PC-9 (cell line): Measurements from ENCODE around the gene FCER2. TPM values are rescaled to one million over a fixed set of nuclear protein-coding genes. Genes with fewer than 3 reads are reported as not detected.

Experiments used
- BruUV-seq: library from RNA; stranded (reverse); fragments of 400-500 nt; replicated peaks from 2 replicates; lab custom pipeline; 2021; lab: Mats Ljungman, UMichigan
- CTCF ChIA-PET: fragments of 300-600 bp; sonication (Branson Sonifier 250); formaldehyde crosslinking; loops from one replicate; lab custom pipeline; 2022; ENCODE audit warnings: antibody characterized with exemption; lab: Charles Lee
- POLR2A ChIA-PET: fragments of 300-600 bp; sonication (Branson Sonifier 250); formaldehyde crosslinking; loops from one replicate; lab custom pipeline; 2022; ENCODE audit warnings: antibody characterized with exemption; ENCODE audit not compliant: unreplicated experiment; lab: Charles Lee
- DNase-seq, 2 experiments: peaks; one replicate each; pipeline versions ENCODE4 v3.0.0 to v3.0.0-alpha.2; 2015 to 2022; ENCODE audit warnings: mixed read lengths in 1 of 2
- H2AFZ ChIP-seq: fragments of 200-600 bp; sonication (generic); 2 replicates; pipeline ENCODE4 v1.8.1; 2017; ENCODE audit warnings: antibody characterized with exemption
- H3F3A ChIP-seq: fragments of 200-600 bp; sonication (generic); 2 replicates; pipeline ENCODE4 v1.8.1; 2017; ENCODE audit warnings: antibody characterized with exemption, mild to moderate bottlenecking, low read depth; ENCODE audit not compliant: insufficient read depth
- H3K27ac ChIP-seq: fragments of 200-600 bp; sonication (generic); 2 replicates; pipeline ENCODE4 v1.6.1; 2016; ENCODE audit warnings: mixed run types
- H3K27me3 ChIP-seq: fragments of 200-600 bp; sonication (generic); 2 replicates; pipeline ENCODE4 v1.6.1; 2016; ENCODE audit warnings: low read depth, mixed run types; ENCODE audit not compliant: insufficient read depth
- H3K36me3 ChIP-seq: fragments of 200-600 bp; sonication (generic); 2 replicates; pipeline ENCODE4 v1.6.1; 2016; ENCODE audit warnings: low read depth, mixed run types
- H3K4me1 ChIP-seq: fragments of 200-600 bp; sonication (generic); replicated peaks from 2 replicates; pipeline ENCODE4 v1.6.1; 2016; ENCODE audit warnings: mixed run types; ENCODE audit not compliant: insufficient read depth
- H3K4me2 ChIP-seq: fragments of 200-600 bp; sonication (generic); 2 replicates; pipeline ENCODE4 v1.6.1; 2017; ENCODE audit warnings: mixed run types
- H3K4me3 ChIP-seq: fragments of 200-600 bp; sonication (generic); 2 replicates; pipeline ENCODE4 v1.6.1; 2016; ENCODE audit warnings: mixed run types
- H3K79me2 ChIP-seq: fragments of 200-600 bp; sonication (generic); 2 replicates; pipeline ENCODE4 v1.6.1; 2017; ENCODE audit warnings: low read depth, mixed run types
- H3K9me2 ChIP-seq: fragments of 200-600 bp; sonication (generic); 2 replicates; pipeline ENCODE4 v1.8.1; 2017; ENCODE audit warnings: mild to moderate bottlenecking; ENCODE audit not compliant: insufficient read depth
- H3K9me3 ChIP-seq: fragments of 200-600 bp; sonication (generic); 2 replicates; pipeline ENCODE4 v1.8.1; 2016; ENCODE audit warnings: low read depth; ENCODE audit not compliant: insufficient read depth
- H4K20me1 ChIP-seq: fragments of 200-600 bp; sonication (generic); 2 replicates; pipeline ENCODE4 v1.8.1; 2017; ENCODE audit not compliant: insufficient read depth
- CTCF ChIP-seq: fragments of 200-600 bp; sonication (generic); conservative IDR thresholded peaks from 2 replicates; pipeline ENCODE4 v1.6.1; 2017; ENCODE audit warnings: mixed run types, antibody characterized with exemption, mild to moderate bottlenecking, moderate library complexity
- EZH2 ChIP-seq: fragments of 200-600 bp; sonication (generic); IDR thresholded peaks from 2 replicates; pipeline ENCODE4 v1.8.0; 2017; ENCODE audit warnings: antibody characterized with exemption, low read depth
- intact Hi-C: fragments of 100-400 bp; cut with micrococcal nuclease; formaldehyde crosslinking; loops from one replicate; pipeline ENCODE4 v1.10.0; 2022; ENCODE audit not compliant: unreplicated experiment
- total RNA-seq: library from RNA; stranded (reverse); gene quantifications from 2 replicates; pipeline ENCODE4 v1.2.3, GENCODE V29; 2021

Gene FCER2
- total RNA-seq, 1 experiment from 2014 or later, result not detected

- Histone ChIP-seq H3F3A (no peaks in the 10 kb centered on the region), H3K36me3 (no peaks in the 10 kb centered on the region), H4K20me1 (no peaks in the 10 kb centered on the region), H2AFZ (no peak overlapping the region), H3K27ac (no peak overlapping the region), H3K79me2 (no peaks in the 10 kb centered on the region), H3K27me3 (peaks cover 59% of the 10 kb centered on the region), H3K4me1 (peaks cover 7% of the 10 kb centered on the region), H3K4me2 (no peak overlapping the region), H3K4me3 (no peak overlapping the region), H3K9me2 (no peaks in the 10 kb centered on the region), H3K9me3 (no peaks in the 10 kb centered on the region)
- intact Hi-C loops, result no loop called here
- no peak for TF ChIP-seq CTCF
- no peak for TF ChIP-seq EZH2
- DNase-seq, result no peak
- ChIA-PET POLR2A (no interaction called here), CTCF (no interaction called here)
- no TSS peak for BruUV-seq
These were observed 29.3 kb upstream of the FCER2 start for GRCh38 chr19:7731218-7731595.

- TF ChIP-seq EZH2 (no peak), CTCF (no peak)
- Histone ChIP-seq H2AFZ (no peak overlapping the region), H3K9me2 (no peaks in the 10 kb centered on the region), H3K9me3 (no peaks in the 10 kb centered on the region), H3K79me2 (no peaks in the 10 kb centered on the region), H3K4me2 (no peak overlapping the region), H3K4me1 (peaks cover 7% of the 10 kb centered on the region), H3K4me3 (no peak overlapping the region), H3K27ac (no peak overlapping the region), H3K27me3 (peaks cover 63% of the 10 kb centered on the region), H4K20me1 (no peaks in the 10 kb centered on the region), H3K36me3 (no peaks in the 10 kb centered on the region), H3F3A (no peaks in the 10 kb centered on the region)
- BruUV-seq, result no TSS peak
- ChIA-PET CTCF (no interaction called here), POLR2A (no interaction called here)
- intact Hi-C loops, result no loop called here
- DNase-seq, result no peak
These were observed 28.6 kb upstream of the FCER2 start for GRCh38 chr19:7730286-7731217.

DNA sequence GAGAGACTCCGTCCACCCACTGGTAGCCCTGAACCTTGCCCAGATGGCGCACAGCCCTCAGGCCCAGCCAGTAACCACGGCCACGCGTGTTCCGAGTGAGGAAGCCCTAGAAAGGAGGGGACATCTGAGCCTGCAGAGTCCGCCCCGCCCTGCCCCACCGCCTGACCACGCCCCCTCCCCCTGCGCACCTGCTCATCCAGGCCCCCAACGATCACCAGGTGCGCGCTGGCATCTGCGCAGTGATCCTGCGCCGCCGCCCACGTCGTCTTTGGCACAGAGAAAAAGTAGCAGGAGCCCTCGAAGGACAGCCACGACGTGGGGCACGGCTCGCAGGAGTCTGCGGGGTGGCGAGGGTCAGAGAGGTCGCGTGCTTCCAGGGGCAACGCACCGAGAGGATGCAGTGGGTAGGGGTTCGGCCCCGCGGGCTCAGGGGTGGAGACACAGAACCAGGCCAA is 27.9 kb upstream of the FCER2 start:
- ChIA-PET CTCF (no interaction called here), POLR2A (no interaction called here)
- Histone ChIP-seq H3K4me3 (no peak overlapping the region), H3K27ac (no peak overlapping the region), H3K9me2 (no peaks in the 10 kb centered on the region), H3K27me3 (peaks cover 60% of the 10 kb centered on the region), H3K36me3 (no peaks in the 10 kb centered on the region), H3K9me3 (no peaks in the 10 kb centered on the region), H4K20me1 (no peaks in the 10 kb centered on the region), H3K4me2 (no peak overlapping the region), H3F3A (no peaks in the 10 kb centered on the region), H3K79me2 (no peaks in the 10 kb centered on the region), H2AFZ (no peak overlapping the region), H3K4me1 (peaks cover 7% of the 10 kb centered on the region)
- no peak for TF ChIP-seq CTCF
- DNase-seq, result no peak
- intact Hi-C loops, result no loop called here
- BruUV-seq, result no TSS peak
